Transverse colon (tissue), 4 donors: ENCODE results near the gene LMAN1L.

Source experiments
- CTCF ChIP-seq, 5 experiments: fragments of 200-600 bp in 3 of 5; fragments of 450-650 bp in 2 of 5; sonication (generic) in 3 of 5; IDR thresholded peaks; 1 replicate in 2 of 5; 2 replicates in 3 of 5; pipeline ENCODE4 v1.5.1; 2016 to 2017; ENCODE audit warnings: antibody characterized with exemption in 5 of 5, inconsistent platforms in 3 of 5, mild to moderate bottlenecking in 2 of 5, moderate library complexity in 1 of 5
- EP300 ChIP-seq: sonication (generic); formaldehyde crosslinking; IDR thresholded peaks from one replicate; pipeline ENCODE4 v1.6.1; 2017; ENCODE audit warnings: antibody characterized with exemption, low read depth
- POLR2A ChIP-seq: fragments of 450-650 bp; IDR thresholded peaks from one replicate; pipeline ENCODE4 v1.6.1; 2016; ENCODE audit warnings: antibody characterized with exemption, mild to moderate bottlenecking, moderate library complexity
- POLR2AphosphoS5 ChIP-seq, 3 donors: sonication (generic); formaldehyde crosslinking; IDR thresholded peaks; one replicate each; pipeline ENCODE4 v1.6.1; 2016; ENCODE audit warnings: antibody characterized with exemption in 3 of 3

GRCh38 chr15:74799255-74799855 is 13.3 kb upstream of the LMAN1L start:
- TF ChIP-seq POLR2A = no peak
- no peak for TF ChIP-seq CTCF (IDR thresholded peaks at IDR 0.05)
- TF ChIP-seq EP300 = no peak
- no peak for TF ChIP-seq POLR2AphosphoS5 (IDR thresholded peaks at IDR 0.05)
